Glutamatergic neuron (in vitro differentiated cells): ENCODE results near the gene MTCH2. TPM values are rescaled to one million over a fixed set of nuclear protein-coding genes. Genes with fewer than 3 reads are reported as not detected.

Source experiments
- DNase-seq: peaks from one replicate; pipeline ENCODE4 v3.0.0; 2022
- H3K27ac Mint-ChIP-seq: one replicate; pipeline ENCODE4 v1.8.0; 2020; ENCODE audit warnings: mild to moderate bottlenecking, mixed read lengths, inconsistent platforms; ENCODE audit not compliant: unreplicated experiment
- H3K27me3 Mint-ChIP-seq: one replicate; pipeline ENCODE4 v1.8.0; 2020; ENCODE audit warnings: mild to moderate bottlenecking, moderate library complexity, mixed read lengths, inconsistent platforms; ENCODE audit not compliant: unreplicated experiment
- H3K36me3 Mint-ChIP-seq: one replicate; pipeline ENCODE4 v1.8.0; 2020; ENCODE audit warnings: mild to moderate bottlenecking, mixed read lengths, inconsistent platforms; ENCODE audit not compliant: unreplicated experiment
- H3K4me1 Mint-ChIP-seq: one replicate; pipeline ENCODE4 v1.8.0; 2020; ENCODE audit warnings: mild to moderate bottlenecking, low read depth, mixed read lengths, inconsistent platforms; ENCODE audit not compliant: unreplicated experiment
- H3K4me3 Mint-ChIP-seq: one replicate; pipeline ENCODE4 v1.8.0; 2020; ENCODE audit warnings: mild to moderate bottlenecking, mixed read lengths, inconsistent platforms; ENCODE audit not compliant: unreplicated experiment
- H3K9me3 Mint-ChIP-seq: one replicate; pipeline ENCODE4 v1.8.0; 2020; ENCODE audit warnings: mild to moderate bottlenecking, moderate library complexity, mixed read lengths, inconsistent platforms; ENCODE audit not compliant: unreplicated experiment
- CTCF ChIP-seq: fragments of 200-600 bp; sonication (generic); IDR thresholded peaks from one replicate; pipeline ENCODE4 v1.5.0; 2021; ENCODE audit not compliant: partially characterized antibody, unreplicated experiment
- total RNA-seq: library from RNA; stranded (reverse); fragmentation: NEBNext Ultra II Directional; extraction: Animal tissue kit (Norgen Biotek cat#: 25700); gene quantifications from one replicate; pipeline ENCODE4 v1.2.1, GENCODE V29; 2021; ENCODE audit not compliant: unreplicated experiment

The MTCH2 gene
- total RNA-seq, 1 donor from 2014 or later = 144 TPM

GRCh38 chr11:47686151-47686550 lies 43.8 kb upstream of the MTCH2 start:
- no peak for DNase-seq
- Mint-ChIP-seq H3K4me3 (no peak overlapping the region), H3K27ac (no peak overlapping the region), H3K9me3 (no peaks in the 10 kb centered on the region), H3K27me3 (peaks cover 2% of the 10 kb centered on the region), H3K4me1 (no peaks in the 10 kb centered on the region), H3K36me3 (no peaks in the 10 kb centered on the region)
- no peak for TF ChIP-seq CTCF

GRCh38 chr11:47675851-47676250 lies 33.5 kb upstream of the MTCH2 start:
- DNase-seq = no peak
- Mint-ChIP-seq H3K4me1 (no peaks in the 10 kb centered on the region), H3K36me3 (no peaks in the 10 kb centered on the region), H3K9me3 (no peaks in the 10 kb centered on the region), H3K4me3 (no peak overlapping the region), H3K27ac (no peak overlapping the region), H3K27me3 (no peaks in the 10 kb centered on the region)
- TF ChIP-seq CTCF = no peak

GRCh38 chr11:47672283-47672730 lies 29.9 kb upstream of the MTCH2 start:
- Mint-ChIP-seq H3K36me3 (no peaks in the 10 kb centered on the region), H3K27ac (no peak overlapping the region), H3K4me3 (no peak overlapping the region), H3K9me3 (no peaks in the 10 kb centered on the region), H3K27me3 (no peaks in the 10 kb centered on the region), H3K4me1 (no peaks in the 10 kb centered on the region)
- DNase-seq = no peak
- TF ChIP-seq CTCF = no peak

GRCh38 chr11:47669856-47670255 lies 27.5 kb upstream of the MTCH2 start:
- DNase-seq = no peak
- Mint-ChIP-seq H3K27me3 (no peaks in the 10 kb centered on the region), H3K4me1 (no peaks in the 10 kb centered on the region), H3K4me3 (no peak overlapping the region), H3K27ac (no peak overlapping the region), H3K9me3 (no peaks in the 10 kb centered on the region), H3K36me3 (no peaks in the 10 kb centered on the region)
- no peak for TF ChIP-seq CTCF

GRCh38 chr11:47668665-47669064 lies 26.3 kb upstream of the MTCH2 start:
- H3K36me3 Mint-ChIP-seq = no peaks in the 10 kb centered on the region
- no peak overlapping the region for H3K27ac Mint-ChIP-seq
- DNase-seq = no peak
- no peak overlapping the region for H3K4me3 Mint-ChIP-seq
- no peaks in the 10 kb centered on the region for H3K27me3 Mint-ChIP-seq
- no peak for TF ChIP-seq CTCF
- no peaks in the 10 kb centered on the region for H3K9me3 Mint-ChIP-seq
- H3K4me1 Mint-ChIP-seq = no peaks in the 10 kb centered on the region
